Mammary epithelial cell (primary cell): Measurements from ENCODE around the gene FCHSD2.

Experiments used
- EZH2 ChIP-seq: IDR thresholded peaks from 2 replicates; pipeline ENCODE4 v1.6.1; 2012; ENCODE audit warnings: low read length, inconsistent platforms, borderline replicate concordance
- TF ChIP-seq, protein P1 (sequence below), 2 donors: IDR thresholded peaks in 1 of 2; conservative IDR thresholded peaks in 1 of 2; 2 replicates each; pipeline ENCODE4 v1.5.1; 2011 to 2012; ENCODE audit warnings: inconsistent platforms in 2 of 2, low read length in 2 of 2, mild to moderate bottlenecking in 2 of 2, control low read depth in 1 of 2, low read depth in 1 of 2; ENCODE audit not compliant: insufficient read depth in 1 of 2; ENCODE audit errors: extremely low read depth in 1 of 2

DNA sequence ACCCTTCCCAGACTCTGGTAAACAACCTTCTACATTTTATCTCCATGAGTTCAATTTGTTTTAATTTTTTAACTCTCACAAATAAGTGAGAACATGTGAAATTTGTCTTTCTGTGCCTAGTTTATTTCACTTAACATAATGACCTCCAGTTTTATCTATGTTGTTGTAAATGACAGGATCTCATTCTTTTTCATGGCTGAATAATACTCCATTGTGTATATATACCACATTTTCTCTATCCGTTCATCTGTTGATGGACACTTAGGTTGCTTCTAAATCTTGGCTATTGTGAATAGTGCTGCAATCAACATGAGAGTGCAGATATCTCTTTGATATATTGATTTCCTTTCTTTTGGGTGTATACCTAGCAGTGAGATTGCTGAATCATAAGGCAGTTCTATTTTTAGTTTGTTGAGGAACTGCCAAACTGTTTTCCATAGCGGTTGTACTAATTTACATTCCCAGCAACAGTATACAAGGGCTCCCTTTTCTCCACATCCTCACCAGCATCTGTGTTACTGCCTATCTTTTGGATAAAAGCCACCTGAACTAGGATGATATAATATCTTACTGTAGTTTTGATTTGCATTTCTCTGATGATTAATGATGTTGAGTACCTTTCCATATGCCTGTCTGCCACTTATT is 234.0 kb downstream of the FCHSD2 start:
- TF ChIP-seq, protein P1, sequence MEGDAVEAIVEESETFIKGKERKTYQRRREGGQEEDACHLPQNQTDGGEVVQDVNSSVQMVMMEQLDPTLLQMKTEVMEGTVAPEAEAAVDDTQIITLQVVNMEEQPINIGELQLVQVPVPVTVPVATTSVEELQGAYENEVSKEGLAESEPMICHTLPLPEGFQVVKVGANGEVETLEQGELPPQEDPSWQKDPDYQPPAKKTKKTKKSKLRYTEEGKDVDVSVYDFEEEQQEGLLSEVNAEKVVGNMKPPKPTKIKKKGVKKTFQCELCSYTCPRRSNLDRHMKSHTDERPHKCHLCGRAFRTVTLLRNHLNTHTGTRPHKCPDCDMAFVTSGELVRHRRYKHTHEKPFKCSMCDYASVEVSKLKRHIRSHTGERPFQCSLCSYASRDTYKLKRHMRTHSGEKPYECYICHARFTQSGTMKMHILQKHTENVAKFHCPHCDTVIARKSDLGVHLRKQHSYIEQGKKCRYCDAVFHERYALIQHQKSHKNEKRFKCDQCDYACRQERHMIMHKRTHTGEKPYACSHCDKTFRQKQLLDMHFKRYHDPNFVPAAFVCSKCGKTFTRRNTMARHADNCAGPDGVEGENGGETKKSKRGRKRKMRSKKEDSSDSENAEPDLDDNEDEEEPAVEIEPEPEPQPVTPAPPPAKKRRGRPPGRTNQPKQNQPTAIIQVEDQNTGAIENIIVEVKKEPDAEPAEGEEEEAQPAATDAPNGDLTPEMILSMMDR (conservative IDR thresholded peaks at IDR 0.05 in 1 of 2, IDR thresholded peaks at IDR 0.05 in 1 of 2; ENCODE audit: extremely low read depth in 1 of 2, insufficient read depth in 1 of 2, low read depth in 1 of 2, low read length in 2 of 2): no peak
- no peak for TF ChIP-seq EZH2
